GDM1 (cell line): Measurements from ENCODE around the gene CSPG4.
"Not testable (repeated sequence)": the region's sequence is repeated elsewhere in the genome, so short reads cannot be mapped to it uniquely, and the experiment has no call there.

Source experiments
- DNase-seq: peaks from one replicate; lab custom pipeline; 2025; lab: John Stamatoyannopoulos, UW

Gene CSPG4

GRCh38 chr15:75712668-75713337 is at the start of gene CSPG4:
Gene CSPG4 (minus strand): TSS chr15:75712848. CDS start chr15:75712755, 93 bp downstream.
- no peak for DNase-seq

- DNase-seq: not testable (repeated sequence)
These were observed 49.7 kb upstream of the CSPG4 start for GRCh38 chr15:75762357-75762718.

- no peak for DNase-seq
These were observed 49.1 kb upstream of the CSPG4 start for GRCh38 chr15:75761446-75762356.

GRCh38 chr15:75760704-75761435 is 48.2 kb upstream of the CSPG4 start:
- no peak for DNase-seq

- DNase-seq: not testable (repeated sequence)
These were observed 47.5 kb upstream of the CSPG4 start for GRCh38 chr15:75760131-75760520.

GRCh38 chr15:75759416-75760130 is 46.9 kb upstream of the CSPG4 start:
- no peak for DNase-seq

- DNase-seq: peak; percentile 72
These were observed 45.6 kb upstream of the CSPG4 start for GRCh38 chr15:75758071-75758872.

- DNase-seq: not testable (repeated sequence)
These were observed 42.2 kb upstream of the CSPG4 start for GRCh38 chr15:75754871-75755270.

- no peak for DNase-seq
These were observed 40.5 kb upstream of the CSPG4 start for GRCh38 chr15:75753145-75753544.

GRCh38 chr15:75751891-75752290 is 39.2 kb upstream of the CSPG4 start:
- DNase-seq: no peak

- no peak for DNase-seq
These were observed 38.6 kb upstream of the CSPG4 start for GRCh38 chr15:75751116-75751875.

- DNase-seq: no peak
These were observed 37.8 kb upstream of the CSPG4 start for GRCh38 chr15:75750261-75751050.

- no peak for DNase-seq
These were observed 37.2 kb upstream of the CSPG4 start for GRCh38 chr15:75749820-75750219.

GRCh38 chr15:75748882-75749281 is 36.2 kb upstream of the CSPG4 start:
- DNase-seq: not testable (repeated sequence)

GRCh38 chr15:75747121-75747520 is 34.5 kb upstream of the CSPG4 start:
- DNase-seq: not testable (repeated sequence)

GRCh38 chr15:75745305-75745704 is 32.7 kb upstream of the CSPG4 start:
- no peak for DNase-seq

GRCh38 chr15:75742346-75742745 is 29.7 kb upstream of the CSPG4 start:
- not testable (repeated sequence) for DNase-seq

- no peak for DNase-seq
These were observed 27.1 kb upstream of the CSPG4 start for GRCh38 chr15:75739791-75740190.

- DNase-seq: peak; percentile 82
These were observed 26.1 kb upstream of the CSPG4 start for GRCh38 chr15:75738647-75739325.
